Fibroblast of the aortic adventitia (primary cell): ENCODE measurements around the gene TMEM107. TPM values are rescaled to one million over a fixed set of nuclear protein-coding genes. Genes with fewer than 3 reads are reported as not detected.

Experiments
- DNase-seq: peaks from one replicate; pipeline ENCODE4 v3.0.0-alpha.2; 2010; ENCODE audit warnings: low read depth
- H3K4me3 ChIP-seq: 2 replicates; pipeline ENCODE4 v1.5.1; 2011; ENCODE audit warnings: low read depth, mild to moderate bottlenecking, control low read depth, low read length, moderate library complexity
- CTCF ChIP-seq: IDR thresholded peaks from 2 replicates; pipeline ENCODE4 v1.5.1; 2011; ENCODE audit warnings: mild to moderate bottlenecking, low read length, control low read depth, inconsistent platforms; ENCODE audit not compliant: insufficient read depth
- total RNA-seq: library from RNA; depleted of rRNA; stranded (reverse); fragments of >200 nt; gene quantifications from 2 replicates; pipeline ENCODE4 v1.2.3, GENCODE V29; 2012; ENCODE audit warnings: low replicate concordance

The TMEM107 gene
- total RNA-seq, 1 donor, result 32.7 TPM

GRCh38 chr17:8122924-8123694 lies 53.1 kb downstream of the TMEM107 start:
- H3K4me3 ChIP-seq, result peak overlapping the region; percentile 71
- DNase-seq, result peak; percentile 34
- TF ChIP-seq CTCF, result no peak

Other genes with a start within 250 kb of the TMEM107 start
- gene KCNAB3, start 246.5 kb downstream of the TMEM107 start, total RNA-seq, result 1.3 TPM in 1 of 2 replicates, not detected in the other
- 15.3 and 48.8 TPM in 2 replicates for gene TRAPPC1, start 244.4 kb downstream of the TMEM107 start, total RNA-seq
- 31.4 and 34.9 TPM in 2 replicates for gene CNTROB, start 244.2 kb downstream of the TMEM107 start, total RNA-seq
- not detected in 2 replicates for gene GUCY2D, start 173.8 kb downstream of the TMEM107 start, total RNA-seq
- gene ALOX15B, start 137.3 kb downstream of the TMEM107 start, total RNA-seq, result 0.57 TPM in 1 of 2 replicates, not detected in the other
- not detected in 2 replicates for gene ALOX12B, start 88.7 kb downstream of the TMEM107 start, total RNA-seq
- gene ALOXE3, start 57.9 kb downstream of the TMEM107 start, total RNA-seq, result 0.09 TPM in 1 of 2 replicates, not detected in the other
- 0.09 TPM in 1 of 2 replicates, not detected in the other for gene HES7, start 52.3 kb downstream of the TMEM107 start, total RNA-seq
- 1.6 and 12.7 TPM in 2 replicates for gene PER1, start 24.0 kb downstream of the TMEM107 start, total RNA-seq
- 5.2 and 6.0 TPM in 2 replicates for gene VAMP2, start 13.4 kb downstream of the TMEM107 start, total RNA-seq
- gene BORCS6, start 13.8 kb upstream of the TMEM107 start, total RNA-seq, result 3.8 and 7.7 TPM in 2 replicates
- 5.7 and 31.8 TPM in 2 replicates for gene AURKB, start 34.2 kb upstream of the TMEM107 start, total RNA-seq
- gene CTC1, start 71.7 kb upstream of the TMEM107 start, total RNA-seq, result 4.2 and 12.8 TPM in 2 replicates
- 22.1 and 37.0 TPM in 2 replicates for gene PFAS, start 72.9 kb upstream of the TMEM107 start, total RNA-seq
- gene RANGRF, start 112.3 kb upstream of the TMEM107 start, total RNA-seq, result 11.0 and 11.4 TPM in 2 replicates
- 1.5 and 1.8 TPM in 2 replicates for gene SLC25A35, start 119.0 kb upstream of the TMEM107 start, total RNA-seq
- gene ARHGEF15, start 133.9 kb upstream of the TMEM107 start, total RNA-seq, result 0.09 and 0.33 TPM in 2 replicates
- gene ODF4, start 163.5 kb upstream of the TMEM107 start, total RNA-seq, result not detected in 2 replicates
- 2,801 and 6,665 TPM in 2 replicates for gene RPL26, start 206.8 kb upstream of the TMEM107 start, total RNA-seq
- not detected in 2 replicates for gene RNF222, start 221.4 kb upstream of the TMEM107 start, total RNA-seq